ENCODE data around the gene ANKRD39. TPM values are rescaled to one million over a fixed set of nuclear protein-coding genes. Genes with fewer than 3 reads are reported as not detected.

Gene ANKRD39
- total and polyA plus RNA-seq, 2 donors from 2014 or later = 10.8 to 19.2 TPM

DNA sequence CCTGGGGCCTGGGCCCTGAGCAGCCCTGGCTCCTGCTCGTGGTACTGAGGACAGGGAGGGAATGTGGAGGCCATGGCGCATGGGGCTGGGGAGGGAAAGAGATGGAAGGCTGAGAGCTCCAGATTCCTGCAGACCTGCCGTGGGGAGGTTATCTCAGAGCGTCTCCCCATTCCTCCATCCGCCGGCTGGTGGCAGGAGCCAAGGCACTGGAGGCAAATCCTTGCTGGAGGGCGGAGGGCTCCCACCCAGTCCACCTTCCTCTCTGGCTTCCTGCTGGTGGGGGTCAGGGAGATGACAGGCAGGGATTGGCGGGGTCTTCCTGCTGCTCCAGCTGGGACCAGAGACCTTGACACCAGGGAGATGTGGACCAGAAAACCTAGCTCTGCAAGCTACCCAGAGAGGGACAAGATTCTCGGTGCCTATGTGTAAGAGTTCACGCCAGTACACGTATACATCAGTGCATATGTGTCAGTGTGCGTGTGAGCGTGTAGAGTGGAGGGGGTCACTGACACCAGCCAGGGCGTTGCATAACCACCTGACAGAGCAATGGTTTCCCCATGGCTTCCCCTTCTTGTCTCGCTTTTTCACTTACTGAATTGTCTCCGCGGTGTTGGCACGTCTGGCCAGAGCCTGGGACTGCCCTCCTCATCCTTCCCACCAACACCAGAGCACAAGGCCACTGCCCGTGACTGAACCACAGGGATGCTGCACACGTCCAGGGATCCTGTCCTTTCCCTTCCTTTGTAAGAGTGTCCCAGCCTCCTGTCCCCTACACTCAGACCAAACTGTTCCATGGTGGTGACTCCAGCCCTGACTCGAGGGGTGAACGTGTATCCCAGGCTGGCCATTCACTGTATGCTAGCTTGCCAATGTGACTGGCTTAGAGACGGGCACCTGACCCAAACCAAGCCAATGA is 27.9 kb upstream of the ANKRD39 start:
- no peak for FAIRE-seq
- intact Hi-C loops (cut with DNase I) = no loop called here
- no peak overlapping the region for H3K4me3 ChIP-seq (ENCODE audit: low read length in 3 of 3)
- TF ChIP-seq, protein P1, sequence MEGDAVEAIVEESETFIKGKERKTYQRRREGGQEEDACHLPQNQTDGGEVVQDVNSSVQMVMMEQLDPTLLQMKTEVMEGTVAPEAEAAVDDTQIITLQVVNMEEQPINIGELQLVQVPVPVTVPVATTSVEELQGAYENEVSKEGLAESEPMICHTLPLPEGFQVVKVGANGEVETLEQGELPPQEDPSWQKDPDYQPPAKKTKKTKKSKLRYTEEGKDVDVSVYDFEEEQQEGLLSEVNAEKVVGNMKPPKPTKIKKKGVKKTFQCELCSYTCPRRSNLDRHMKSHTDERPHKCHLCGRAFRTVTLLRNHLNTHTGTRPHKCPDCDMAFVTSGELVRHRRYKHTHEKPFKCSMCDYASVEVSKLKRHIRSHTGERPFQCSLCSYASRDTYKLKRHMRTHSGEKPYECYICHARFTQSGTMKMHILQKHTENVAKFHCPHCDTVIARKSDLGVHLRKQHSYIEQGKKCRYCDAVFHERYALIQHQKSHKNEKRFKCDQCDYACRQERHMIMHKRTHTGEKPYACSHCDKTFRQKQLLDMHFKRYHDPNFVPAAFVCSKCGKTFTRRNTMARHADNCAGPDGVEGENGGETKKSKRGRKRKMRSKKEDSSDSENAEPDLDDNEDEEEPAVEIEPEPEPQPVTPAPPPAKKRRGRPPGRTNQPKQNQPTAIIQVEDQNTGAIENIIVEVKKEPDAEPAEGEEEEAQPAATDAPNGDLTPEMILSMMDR (IDR thresholded peaks at IDR 0.05; ENCODE audit: borderline replicate concordance, extremely low read depth, insufficient read depth) = no peak
- H3K9me3 ChIP-seq (ENCODE audit: control insufficient read depth in 2 of 3, insufficient read depth in 1 of 3, low read length in 3 of 3) = no peaks in the 10 kb centered on the region
- H3K27me3 ChIP-seq (ENCODE audit: control insufficient read depth, insufficient read depth, low read length) = no peaks in the 10 kb centered on the region
- peaks cover 0 to 19% (median 6%) of the 10 kb centered on the region in 3 donors for H3K4me1 ChIP-seq (ENCODE audit: control insufficient read depth in 2 of 3, insufficient read depth in 2 of 3, low read depth in 1 of 3, low read length in 3 of 3)
- H3K36me3 ChIP-seq (ENCODE audit: control insufficient read depth in 2 of 3, insufficient read depth in 3 of 3, low read length in 3 of 3) = no peaks in the 10 kb centered on the region
- no peak overlapping the region for H3K9ac ChIP-seq (ENCODE audit: low read length in 3 of 3)
- DNase-seq = no peak
- no peak overlapping the region for H3K27ac ChIP-seq (ENCODE audit: low read depth in 2 of 2, low read length in 2 of 2)

DNA sequence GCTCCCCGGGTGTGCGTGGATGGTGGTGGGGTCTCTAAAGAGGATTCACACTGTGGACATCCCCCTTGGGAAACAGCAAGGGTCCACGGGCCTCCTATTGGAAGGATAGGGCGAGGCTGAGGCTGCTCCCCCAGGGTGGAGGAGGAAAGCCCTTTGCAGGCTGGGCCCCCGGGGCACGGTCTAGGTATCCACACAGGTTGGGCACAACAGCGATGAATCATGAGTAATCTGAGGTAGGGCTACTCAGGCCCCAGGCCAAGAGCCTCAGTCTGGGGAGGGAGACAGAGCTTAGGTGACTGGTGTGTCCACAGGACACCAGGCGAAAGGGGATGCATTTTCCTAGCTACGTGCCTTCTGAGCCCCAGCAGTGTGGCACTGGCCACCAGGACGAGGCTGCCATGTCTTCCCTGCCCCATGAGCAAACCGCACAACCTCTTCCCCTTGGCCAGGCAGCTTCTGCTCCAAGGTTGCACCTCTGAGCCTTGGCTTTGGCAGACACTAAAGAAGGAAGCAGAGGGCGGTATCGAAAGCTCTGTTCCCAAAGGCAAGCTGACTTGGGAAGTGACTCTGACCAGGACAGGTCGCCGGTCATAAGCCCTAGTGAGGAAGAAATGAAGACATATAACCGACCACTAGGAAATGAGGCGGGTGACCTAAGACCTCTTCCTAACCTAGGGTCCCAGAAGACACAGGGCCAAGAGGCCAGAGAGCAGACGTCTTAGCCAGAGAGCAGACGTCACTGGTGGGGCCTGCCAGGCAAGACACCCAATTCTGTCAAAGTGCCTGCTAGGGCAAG is 26.7 kb upstream of the ANKRD39 start:
- DNase-seq (peak in 1 of 5 donors; percentile 76), FAIRE-seq (no peak)
- Histone ChIP-seq H3K27me3 (ENCODE audit: control insufficient read depth, insufficient read depth, low read length) (no peaks in the 10 kb centered on the region), H3K27ac (ENCODE audit: low read depth in 2 of 2, low read length in 2 of 2) (no peak overlapping the region), H3K4me1 (ENCODE audit: control insufficient read depth in 2 of 3, insufficient read depth in 2 of 3, low read depth in 1 of 3, low read length in 3 of 3) (peaks cover 0 to 19% (median 6%) of the 10 kb centered on the region in 3 donors), H3K36me3 (ENCODE audit: control insufficient read depth in 2 of 3, insufficient read depth in 3 of 3, low read length in 3 of 3) (no peaks in the 10 kb centered on the region), H3K9ac (ENCODE audit: low read length in 3 of 3) (no peak overlapping the region), H3K9me3 (ENCODE audit: control insufficient read depth in 2 of 3, insufficient read depth in 1 of 3, low read length in 3 of 3) (no peaks in the 10 kb centered on the region), H3K4me3 (ENCODE audit: low read length in 3 of 3) (no peak overlapping the region)
- intact Hi-C loops (cut with DNase I) = no loop called here
- TF ChIP-seq, protein P1 (IDR thresholded peaks at IDR 0.05; ENCODE audit: borderline replicate concordance, extremely low read depth, insufficient read depth) = no peak

DNA sequence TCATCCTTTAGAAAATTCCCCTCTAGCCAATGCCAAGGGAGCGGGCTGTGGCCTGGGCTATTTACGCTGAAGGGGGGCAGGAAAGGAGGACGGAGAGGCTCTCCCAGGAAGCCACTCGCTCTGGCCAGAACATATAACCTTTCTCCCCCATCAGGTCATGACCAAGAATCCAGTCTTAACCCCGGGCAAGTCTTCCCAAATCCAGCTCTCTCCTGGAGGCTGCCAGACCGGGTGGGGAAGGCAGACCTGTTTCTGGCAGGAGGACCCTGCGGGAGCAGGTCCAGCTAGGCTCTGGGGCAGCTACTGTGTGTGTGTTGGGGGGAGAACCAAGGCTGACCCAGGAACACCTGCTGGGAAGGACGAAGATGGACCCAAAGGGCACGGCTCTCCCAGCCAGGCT is 25.5 kb upstream of the ANKRD39 start:
- Histone ChIP-seq H3K27me3 (ENCODE audit: control insufficient read depth, insufficient read depth, low read length) (no peaks in the 10 kb centered on the region), H3K4me1 (ENCODE audit: control insufficient read depth in 2 of 3, insufficient read depth in 2 of 3, low read depth in 1 of 3, low read length in 3 of 3) (peaks cover 0 to 13% (median 2%) of the 10 kb centered on the region in 3 donors), H3K27ac (ENCODE audit: low read depth in 2 of 2, low read length in 2 of 2) (no peak overlapping the region), H3K9ac (ENCODE audit: low read length in 3 of 3) (no peak overlapping the region), H3K4me3 (ENCODE audit: low read length in 3 of 3) (no peak overlapping the region), H3K9me3 (ENCODE audit: control insufficient read depth in 2 of 3, insufficient read depth in 1 of 3, low read length in 3 of 3) (no peaks in the 10 kb centered on the region), H3K36me3 (ENCODE audit: control insufficient read depth in 2 of 3, insufficient read depth in 3 of 3, low read length in 3 of 3) (no peaks in the 10 kb centered on the region)
- TF ChIP-seq, protein P1 (IDR thresholded peaks at IDR 0.05; ENCODE audit: borderline replicate concordance, extremely low read depth, insufficient read depth) = no peak
- intact Hi-C loops (cut with DNase I) = no loop called here
- no peak for FAIRE-seq
- DNase-seq = no peak

All from kidney (tissue), 14 donors.